Neural cell (in vitro differentiated cells): ENCODE data around the gene RBKS. TPM values are rescaled to one million over a fixed set of nuclear protein-coding genes. Genes with fewer than 3 reads are reported as not detected.

Experiments used
- H2AFZ ChIP-seq: fragments of 200-600, 300-800 bp; sonication (generic), shearing (Covaris generic); 2 replicates; pipeline ENCODE4 v1.6.0; 2014; ENCODE audit warnings: low read depth, mild to moderate bottlenecking, antibody characterized with exemption, low read length, moderate library complexity
- H3F3A ChIP-seq: fragments of 200-600 bp; shearing (Covaris generic); 2 replicates; pipeline ENCODE4 v1.6.1; 2016; ENCODE audit warnings: mild to moderate bottlenecking, moderate library complexity, mixed read lengths, antibody characterized with exemption, low read length; ENCODE audit not compliant: insufficient read depth, poor library complexity, severe bottlenecking
- H3K27ac ChIP-seq: fragments of 200-600, 300-800 bp; sonication (generic), shearing (Covaris generic); 2 replicates; pipeline ENCODE4 v1.5.1; 2014; ENCODE audit warnings: mild to moderate bottlenecking, low read length, moderate library complexity
- H3K27me3 ChIP-seq: fragments of 300-800, 200-600 bp; sonication (generic), shearing (Covaris generic); 2 replicates; pipeline ENCODE4 v1.6.0; 2014; ENCODE audit warnings: mild to moderate bottlenecking, low read depth, low read length, moderate library complexity; ENCODE audit not compliant: insufficient read depth
- H3K36me3 ChIP-seq: fragments of 300-800, 200-600 bp; sonication (generic), shearing (Covaris generic); 2 replicates; pipeline ENCODE4 v1.5.1; 2014; ENCODE audit warnings: mild to moderate bottlenecking, antibody characterized with exemption, low read length, moderate library complexity; ENCODE audit not compliant: insufficient read depth
- H3K4me2 ChIP-seq: fragments of 300-800, 200-600 bp; sonication (generic), shearing (Covaris generic); 2 replicates; pipeline ENCODE4 v1.6.0; 2014; ENCODE audit warnings: mild to moderate bottlenecking, low read length
- H3K4me3 ChIP-seq: fragments of 300-800, 200-600 bp; sonication (generic), shearing (Covaris generic); 2 replicates; pipeline ENCODE4 v1.5.1; 2014; ENCODE audit warnings: mild to moderate bottlenecking, low read length, moderate library complexity
- H3K79me2 ChIP-seq: fragments of 200-600 bp; shearing (Covaris generic); replicated peaks from 2 replicates; pipeline ENCODE4 v1.6.0; 2014; ENCODE audit warnings: mild to moderate bottlenecking, low read length, moderate library complexity; ENCODE audit not compliant: insufficient read depth
- H3K9ac ChIP-seq: fragments of 300-800, 200-600 bp; sonication (generic), shearing (Covaris generic); 2 replicates; pipeline ENCODE4 v1.6.1; 2016; ENCODE audit warnings: mild to moderate bottlenecking, low read length, mixed read lengths
- H3K9me2 ChIP-seq: fragments of 200-600 bp; shearing (Covaris generic); 2 replicates; pipeline ENCODE4 v1.6.1; 2016; ENCODE audit warnings: mild to moderate bottlenecking, low read length, mixed read lengths; ENCODE audit not compliant: insufficient read depth
- H3K9me3 ChIP-seq: fragments of 200-600, 300-800 bp; sonication (generic), shearing (Covaris generic); 2 replicates; pipeline ENCODE4 v1.6.1; 2016; ENCODE audit warnings: mild to moderate bottlenecking, mixed run types, low read length, moderate library complexity, mixed read lengths
- H4K20me1 ChIP-seq: fragments of 200-600 bp; shearing (Covaris generic); 2 replicates; pipeline ENCODE4 v1.6.1; 2016; ENCODE audit warnings: mild to moderate bottlenecking, mixed run types; ENCODE audit not compliant: insufficient read depth
- EP300 ChIP-seq: fragments of 450-650 bp; conservative IDR thresholded peaks from 2 replicates; pipeline ENCODE4 v1.6.1; 2014; ENCODE audit warnings: antibody characterized with exemption, mild to moderate bottlenecking, moderate library complexity; ENCODE audit not compliant: poor library complexity, severe bottlenecking
- EZH2 ChIP-seq: fragments of 200-600, 300-800 bp; shearing (Covaris generic), sonication (generic); IDR thresholded peaks from 2 replicates; pipeline ENCODE4 v1.6.1; 2014; ENCODE audit warnings: antibody characterized with exemption, low read length, borderline replicate concordance, mild to moderate bottlenecking; ENCODE audit not compliant: insufficient read depth, poor library complexity, severe bottlenecking
- MXI1 ChIP-seq: fragments of 450-650 bp; conservative IDR thresholded peaks from 2 replicates; pipeline ENCODE4 v1.6.1; 2014; ENCODE audit warnings: antibody characterized with exemption, mild to moderate bottlenecking; ENCODE audit not compliant: poor library complexity, severe bottlenecking
- POLR2AphosphoS5 ChIP-seq: IDR thresholded peaks from 2 replicates; pipeline ENCODE4 v1.6.1; 2012
- RAD21 ChIP-seq: fragments of 450-650 bp; conservative IDR thresholded peaks from 2 replicates; pipeline ENCODE4 v1.6.1; 2014; ENCODE audit warnings: antibody characterized with exemption, mild to moderate bottlenecking, moderate library complexity
- REST ChIP-seq: IDR thresholded peaks from 2 replicates; pipeline ENCODE4 v1.6.1; 2012; ENCODE audit warnings: borderline replicate concordance
- SMC3 ChIP-seq: fragments of 450-650 bp; conservative IDR thresholded peaks from 2 replicates; pipeline ENCODE4 v1.6.1; 2014; ENCODE audit warnings: antibody characterized with exemption, mild to moderate bottlenecking, moderate library complexity; ENCODE audit not compliant: poor library complexity
- TAF1 ChIP-seq: IDR thresholded peaks from 2 replicates; pipeline ENCODE4 v1.6.1; 2012; ENCODE audit warnings: low read depth
- polyA plus RNA-seq: library from polyadenylated mRNA; depleted of rRNA; stranded (reverse); fragments of >200 nt; gene quantifications from 2 replicates; pipeline ENCODE4 v1.2.3, GENCODE V29; 2014
- TF ChIP-seq, protein P1 (sequence below): fragments of 450-650 bp; IDR thresholded peaks from 2 replicates; pipeline ENCODE4 v1.5.1; 2014; ENCODE audit warnings: antibody characterized with exemption, mild to moderate bottlenecking, moderate library complexity; ENCODE audit not compliant: poor library complexity, severe bottlenecking

Gene RBKS
- polyA plus RNA-seq, 1 donor from 2014 or later: 5.4 TPM

- H3K4me3 ChIP-seq: no peak overlapping the region
- H3K9me2 ChIP-seq: no peaks in the 10 kb centered on the region
- TF ChIP-seq EP300: no peak
- TF ChIP-seq EZH2: no peak
- TF ChIP-seq RAD21: no peak
- TF ChIP-seq, protein P1, sequence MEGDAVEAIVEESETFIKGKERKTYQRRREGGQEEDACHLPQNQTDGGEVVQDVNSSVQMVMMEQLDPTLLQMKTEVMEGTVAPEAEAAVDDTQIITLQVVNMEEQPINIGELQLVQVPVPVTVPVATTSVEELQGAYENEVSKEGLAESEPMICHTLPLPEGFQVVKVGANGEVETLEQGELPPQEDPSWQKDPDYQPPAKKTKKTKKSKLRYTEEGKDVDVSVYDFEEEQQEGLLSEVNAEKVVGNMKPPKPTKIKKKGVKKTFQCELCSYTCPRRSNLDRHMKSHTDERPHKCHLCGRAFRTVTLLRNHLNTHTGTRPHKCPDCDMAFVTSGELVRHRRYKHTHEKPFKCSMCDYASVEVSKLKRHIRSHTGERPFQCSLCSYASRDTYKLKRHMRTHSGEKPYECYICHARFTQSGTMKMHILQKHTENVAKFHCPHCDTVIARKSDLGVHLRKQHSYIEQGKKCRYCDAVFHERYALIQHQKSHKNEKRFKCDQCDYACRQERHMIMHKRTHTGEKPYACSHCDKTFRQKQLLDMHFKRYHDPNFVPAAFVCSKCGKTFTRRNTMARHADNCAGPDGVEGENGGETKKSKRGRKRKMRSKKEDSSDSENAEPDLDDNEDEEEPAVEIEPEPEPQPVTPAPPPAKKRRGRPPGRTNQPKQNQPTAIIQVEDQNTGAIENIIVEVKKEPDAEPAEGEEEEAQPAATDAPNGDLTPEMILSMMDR: no peak
- no peak for TF ChIP-seq TAF1
- no peak for TF ChIP-seq REST
- TF ChIP-seq MXI1: no peak
- TF ChIP-seq POLR2AphosphoS5: no peak
- TF ChIP-seq SMC3: no peak
- H3K9me3 ChIP-seq: no peaks in the 10 kb centered on the region
- no peaks in the 10 kb centered on the region for H3K79me2 ChIP-seq
- H3K27me3 ChIP-seq: no peaks in the 10 kb centered on the region
- H3K4me2 ChIP-seq: no peak overlapping the region
- H3K36me3 ChIP-seq: no peaks in the 10 kb centered on the region
- no peak overlapping the region for H3K9ac ChIP-seq
- no peaks in the 10 kb centered on the region for H4K20me1 ChIP-seq
- peak overlapping the region; percentile 51 for H3K27ac ChIP-seq
- H2AFZ ChIP-seq: no peak overlapping the region
- H3F3A ChIP-seq: no peaks in the 10 kb centered on the region
Observed at GRCh38 chr2:27795093-27795834, 94.9 kb downstream of the RBKS start.

DNA sequence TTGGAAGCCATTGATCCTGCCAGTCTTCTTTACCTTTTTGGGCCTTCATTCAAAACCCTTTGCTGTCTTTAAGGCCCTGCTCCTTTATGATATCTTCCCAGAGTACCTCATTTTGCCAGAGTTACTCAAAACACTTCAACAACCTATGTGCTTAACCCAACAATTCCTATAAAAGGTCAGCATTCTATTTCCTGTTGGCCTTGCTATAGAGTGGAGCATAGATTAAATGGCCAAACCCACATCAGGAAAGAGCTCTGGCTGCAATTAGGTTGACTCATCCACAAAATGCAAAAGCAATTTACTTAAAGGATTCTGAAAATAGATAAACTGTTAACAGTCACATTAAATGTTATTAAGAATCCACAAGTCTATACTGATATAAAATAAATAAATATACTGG lies 97.4 kb downstream of the RBKS start:
- no peak overlapping the region for H3K9ac ChIP-seq
- H3K4me3 ChIP-seq: no peak overlapping the region
- no peaks in the 10 kb centered on the region for H3K9me2 ChIP-seq
- TF ChIP-seq POLR2AphosphoS5 (no peak), REST (no peak), EZH2 (no peak), EP300 (no peak), RAD21 (no peak), TAF1 (no peak), MXI1 (no peak), SMC3 (no peak)
- TF ChIP-seq, protein P1: no peak
- H3F3A ChIP-seq: no peaks in the 10 kb centered on the region
- no peaks in the 10 kb centered on the region for H3K27me3 ChIP-seq
- no peaks in the 10 kb centered on the region for H4K20me1 ChIP-seq
- H3K36me3 ChIP-seq: no peaks in the 10 kb centered on the region
- H3K4me2 ChIP-seq: no peak overlapping the region
- no peaks in the 10 kb centered on the region for H3K79me2 ChIP-seq
- H3K27ac ChIP-seq: no peak overlapping the region
- H3K9me3 ChIP-seq: no peaks in the 10 kb centered on the region
- no peak overlapping the region for H2AFZ ChIP-seq
